Breast epithelium (tissue), 3 donors: ENCODE measurements around the gene RSU1.

Experiments used
- CTCF ChIP-seq, 3 donors: fragments of 450-650 bp; IDR thresholded peaks; one replicate each; pipeline ENCODE4 v1.5.1; 2016 to 2017; ENCODE audit warnings: antibody characterized with exemption in 3 of 3, mild to moderate bottlenecking in 3 of 3, moderate library complexity in 3 of 3
- POLR2A ChIP-seq: fragments of 450-650 bp; IDR thresholded peaks from one replicate; pipeline ENCODE4 v1.6.1; 2016; ENCODE audit warnings: antibody characterized with exemption, mild to moderate bottlenecking, moderate library complexity
- POLR2AphosphoS5 ChIP-seq, 3 donors: sonication (generic); formaldehyde crosslinking; IDR thresholded peaks; one replicate each; pipeline ENCODE4 v1.6.1; 2017; ENCODE audit warnings: antibody characterized with exemption in 3 of 3

- TF ChIP-seq CTCF (IDR thresholded peaks at IDR 0.05) (no peak), POLR2AphosphoS5 (IDR thresholded peaks at IDR 0.05) (no peak), POLR2A (no peak)
These were observed 18.7 kb downstream of the RSU1 start for GRCh38 chr10:16798571-16798970.
